ENCODE measurements around the gene SS18L1. TPM values are rescaled to one million over a fixed set of nuclear protein-coding genes. Genes with fewer than 3 reads are reported as not detected.

The SS18L1 gene
- total RNA-seq, 1 donor from 2014 or later, result 17.1 TPM

DNA sequence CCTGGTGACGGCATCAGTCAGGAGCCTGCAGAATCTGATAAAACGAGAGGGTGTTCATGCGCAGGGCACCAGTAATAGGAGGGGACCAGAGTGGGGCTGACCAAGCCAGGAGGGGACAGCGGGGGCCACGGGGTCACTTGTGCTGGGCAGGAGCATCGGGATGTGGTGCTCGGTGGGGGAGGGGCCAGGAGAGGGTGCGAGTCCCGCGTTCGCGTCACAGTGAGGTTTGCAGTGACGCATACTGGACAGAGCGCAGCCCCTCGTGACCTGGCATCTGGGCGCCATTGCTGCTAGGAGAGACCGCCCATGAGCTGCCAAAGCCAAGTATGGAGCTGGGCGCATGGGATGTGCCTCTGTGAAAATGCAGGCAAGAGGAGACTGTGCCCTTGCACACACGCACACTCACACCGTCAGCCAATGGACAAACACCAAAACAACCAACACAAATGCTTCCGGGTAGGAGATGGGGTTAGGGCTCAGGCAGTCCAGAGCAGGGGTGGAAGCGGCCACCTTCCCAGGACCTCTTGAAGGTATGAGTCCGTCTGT, 25.4 kb downstream of the SS18L1 start:
- DNase-seq (ENCODE audit: extremely low read depth, low read depth, low spot score), result no peak

DNA sequence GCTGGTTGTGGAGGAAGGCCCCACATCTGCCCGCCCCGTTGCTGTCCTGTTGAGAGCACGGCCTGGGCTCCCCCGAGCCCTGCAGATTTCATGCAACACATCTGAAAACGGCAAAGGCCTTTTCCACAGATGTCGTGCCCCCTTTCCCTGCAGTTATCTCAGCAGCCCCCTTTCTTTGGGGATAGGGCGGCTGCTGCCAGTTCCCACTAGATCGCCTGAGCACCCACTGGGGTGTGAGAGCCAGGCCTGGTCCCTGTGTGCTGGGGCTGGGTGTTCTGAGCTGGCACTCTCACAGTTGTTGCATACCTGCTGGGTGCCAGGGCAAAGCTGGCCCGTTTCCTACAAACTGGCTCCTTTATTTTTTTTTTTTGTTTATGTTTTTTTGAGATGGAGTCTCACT, 27.0 kb downstream of the SS18L1 start:
- no peak for DNase-seq (ENCODE audit: extremely low read depth, low read depth, low spot score)

- DNase-seq (ENCODE audit: extremely low read depth, low read depth, low spot score), result no peak
Observed at GRCh38 chr20:62171245-62171644, 27.7 kb downstream of the SS18L1 start.

DNA sequence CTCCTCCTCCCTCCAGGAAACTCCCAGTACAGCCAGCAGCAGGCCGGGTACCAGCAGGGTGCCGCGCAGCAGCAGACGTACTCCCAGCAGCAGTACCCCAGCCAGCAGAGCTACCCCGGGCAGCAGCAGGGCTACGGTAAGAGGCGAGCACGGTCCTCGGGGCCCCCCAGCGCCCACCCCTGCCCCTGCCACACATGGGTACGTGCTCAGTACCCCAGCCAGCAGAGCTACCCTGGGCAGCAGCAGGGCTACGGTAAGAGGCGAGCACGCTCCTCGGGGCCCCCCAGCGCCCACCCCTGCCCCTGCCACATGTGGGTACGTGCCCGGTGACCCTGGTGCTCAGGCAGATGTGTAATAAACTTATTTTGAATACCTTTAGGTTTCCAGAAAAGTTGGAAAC, 29.1 kb downstream of the SS18L1 start:
- DNase-seq (ENCODE audit: extremely low read depth, low read depth, low spot score), result no peak

DNA sequence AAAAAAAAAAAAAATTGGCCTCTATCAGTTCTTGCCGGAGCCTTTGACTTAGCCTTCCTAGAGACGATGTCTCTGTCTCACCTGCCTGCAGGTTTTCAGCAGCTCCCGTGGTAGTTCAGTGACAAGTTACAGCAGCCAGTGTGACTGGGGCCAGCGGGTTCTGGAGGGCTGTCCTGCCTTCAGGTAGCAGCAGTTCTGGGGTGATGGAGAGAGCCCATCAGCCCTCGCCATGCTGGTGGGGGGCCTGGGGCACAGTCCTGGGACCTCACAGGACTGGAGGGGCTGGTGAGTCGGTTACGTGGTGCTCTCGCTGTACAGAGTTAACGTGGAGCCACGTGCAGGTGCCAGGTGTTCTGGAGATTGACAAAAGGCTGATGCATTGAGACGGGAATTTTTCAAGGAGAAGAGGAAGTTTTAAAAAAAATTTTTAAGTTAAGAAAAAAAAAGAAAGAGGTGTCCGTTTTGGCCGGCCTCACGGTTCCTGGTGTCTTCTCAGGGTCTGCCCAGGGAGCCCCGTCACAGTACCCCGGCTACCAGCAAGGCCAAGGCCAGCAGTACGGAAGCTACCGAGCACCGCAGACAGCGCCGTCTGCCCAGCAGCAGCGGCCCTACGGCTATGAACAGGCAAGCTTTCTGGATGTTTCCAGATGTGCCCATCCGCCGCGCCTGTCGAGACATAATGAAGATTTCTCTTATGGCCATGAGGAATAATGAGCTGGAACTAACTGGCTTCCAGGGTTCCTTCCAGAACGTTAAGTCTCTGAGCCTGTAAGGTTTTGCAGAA, 30.6 kb downstream of the SS18L1 start:
- DNase-seq (ENCODE audit: extremely low read depth, low read depth, low spot score), result no peak

- no peak for DNase-seq (ENCODE audit: extremely low read depth, low read depth, low spot score)
Observed at GRCh38 chr20:62174870-62175624, 31.5 kb downstream of the SS18L1 start.

DNA sequence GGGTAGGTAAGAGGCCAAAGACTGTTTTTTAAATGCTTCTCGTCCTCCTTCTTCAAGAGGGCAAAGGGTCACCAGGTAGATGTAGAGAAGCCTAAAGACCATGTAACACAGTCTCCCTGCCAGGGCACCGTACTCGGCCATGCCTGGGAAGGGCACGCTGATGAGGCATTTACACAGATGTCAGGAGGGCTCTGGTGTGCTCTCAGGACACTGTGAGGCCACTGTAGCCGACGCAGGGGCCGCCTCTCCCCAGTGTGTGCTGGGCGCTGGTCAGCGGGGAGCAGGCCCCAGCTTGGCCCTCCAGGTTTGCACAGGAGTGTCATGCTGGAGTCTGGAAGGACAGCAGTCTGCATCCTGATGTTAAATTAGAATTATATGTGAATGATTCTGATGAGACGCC, 32.1 kb downstream of the SS18L1 start:
- DNase-seq (ENCODE audit: extremely low read depth, low read depth, low spot score), result no peak

DNA sequence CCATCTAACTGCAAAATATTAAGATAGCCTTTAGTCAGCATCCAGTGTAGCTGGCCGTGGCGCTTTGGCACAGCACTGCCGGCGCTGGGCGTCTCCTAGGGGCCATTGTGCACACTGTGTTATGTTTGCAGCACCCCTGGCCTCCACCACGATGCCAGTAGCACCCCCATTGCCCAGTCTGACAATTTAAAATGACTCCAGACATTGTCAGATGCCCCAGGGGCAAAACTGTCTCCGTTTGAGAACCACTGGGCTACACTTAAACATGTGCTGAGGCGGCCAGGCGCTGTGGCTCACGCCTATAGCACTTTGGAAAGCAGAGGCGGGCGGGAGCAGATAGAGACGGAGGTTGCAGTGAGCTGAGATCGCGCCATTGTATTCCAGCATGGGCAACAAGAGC, 33.3 kb downstream of the SS18L1 start:
- no peak for DNase-seq (ENCODE audit: extremely low read depth, low read depth, low spot score)

GRCh38 chr20:62177307-62177706, 33.7 kb downstream of the SS18L1 start:
- no peak for DNase-seq (ENCODE audit: extremely low read depth, low read depth, low spot score)

DNA sequence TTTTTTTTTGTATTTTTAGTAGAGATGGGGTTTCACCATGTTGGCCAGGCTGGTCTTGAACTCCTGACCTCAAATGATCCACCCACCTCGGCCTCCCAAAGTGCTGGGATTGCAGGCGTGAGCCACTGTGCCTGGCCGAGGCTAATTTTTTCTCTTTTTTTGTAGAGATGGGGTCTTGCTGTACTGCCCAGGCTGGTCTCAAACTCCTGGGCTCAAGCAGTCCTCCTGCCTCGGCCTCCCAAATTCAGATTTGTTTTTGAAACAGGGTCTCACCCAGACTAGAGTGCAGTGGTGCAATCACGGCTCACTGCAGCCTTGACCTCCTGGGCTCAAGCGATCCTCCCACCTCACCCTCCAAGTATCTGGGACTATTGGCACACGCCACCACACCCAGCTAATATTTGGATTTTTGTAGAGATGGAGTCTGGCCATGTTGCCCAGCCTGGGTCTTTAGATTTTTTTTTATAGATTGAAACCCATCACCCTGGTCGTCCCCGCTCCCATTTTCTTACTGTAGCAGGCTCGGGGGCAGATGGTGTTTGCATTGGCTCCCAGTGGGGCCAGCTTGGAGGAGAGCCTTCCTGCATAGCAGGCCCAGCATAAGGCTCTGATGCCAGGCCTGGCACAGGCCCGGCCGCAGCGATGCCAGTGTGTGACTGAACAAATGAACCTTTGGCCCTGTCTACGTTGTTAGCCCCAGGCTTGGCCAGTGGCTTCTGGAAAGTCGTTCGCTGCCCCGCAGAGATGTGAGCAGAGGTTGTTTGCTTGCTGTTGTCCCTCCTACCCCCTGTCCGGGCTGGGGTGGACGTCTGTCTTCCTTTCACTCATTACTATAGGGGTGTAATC, 35.0 kb downstream of the SS18L1 start:
- DNase-seq (ENCODE audit: extremely low read depth, low read depth, low spot score), result no peak

DNA sequence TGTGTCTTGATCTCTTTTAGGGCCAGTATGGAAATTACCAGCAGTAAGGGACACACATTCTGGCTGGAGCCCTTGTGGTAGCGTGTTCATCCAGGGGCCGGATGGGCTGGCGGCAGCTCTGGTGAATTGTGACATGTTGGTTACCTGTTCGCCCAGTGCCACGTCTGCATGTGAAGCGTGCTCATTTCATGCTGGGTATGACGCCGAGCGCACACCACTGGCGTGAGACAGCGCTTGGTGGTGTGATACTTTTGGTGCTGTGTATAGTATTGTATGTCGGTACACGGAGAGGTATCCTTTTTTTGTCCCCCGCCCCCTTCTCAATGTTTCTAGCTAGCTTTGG, 35.6 kb downstream of the SS18L1 start:
- DNase-seq (ENCODE audit: extremely low read depth, low read depth, low spot score), result no peak

DNA sequence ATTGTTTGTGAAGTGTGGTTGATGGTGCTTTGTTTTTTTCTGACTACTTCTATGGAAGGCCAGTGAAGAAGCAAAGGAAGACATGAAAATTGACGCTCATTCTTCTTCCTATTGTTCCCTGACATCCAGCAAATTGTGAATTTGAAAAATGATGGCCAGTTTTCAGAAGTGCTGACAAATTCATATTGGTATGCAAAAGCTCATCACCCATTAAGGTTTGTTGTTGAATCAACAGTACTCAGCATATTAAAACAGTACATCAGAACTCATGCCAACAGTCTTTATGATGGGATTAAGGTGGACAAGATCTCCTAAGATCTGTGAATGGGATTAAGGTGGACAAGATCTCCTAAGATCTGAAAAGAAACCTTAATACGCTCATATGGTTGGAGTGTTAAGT, 38.2 kb downstream of the SS18L1 start:
- no peak for DNase-seq (ENCODE audit: extremely low read depth, low read depth, low spot score)

DNA sequence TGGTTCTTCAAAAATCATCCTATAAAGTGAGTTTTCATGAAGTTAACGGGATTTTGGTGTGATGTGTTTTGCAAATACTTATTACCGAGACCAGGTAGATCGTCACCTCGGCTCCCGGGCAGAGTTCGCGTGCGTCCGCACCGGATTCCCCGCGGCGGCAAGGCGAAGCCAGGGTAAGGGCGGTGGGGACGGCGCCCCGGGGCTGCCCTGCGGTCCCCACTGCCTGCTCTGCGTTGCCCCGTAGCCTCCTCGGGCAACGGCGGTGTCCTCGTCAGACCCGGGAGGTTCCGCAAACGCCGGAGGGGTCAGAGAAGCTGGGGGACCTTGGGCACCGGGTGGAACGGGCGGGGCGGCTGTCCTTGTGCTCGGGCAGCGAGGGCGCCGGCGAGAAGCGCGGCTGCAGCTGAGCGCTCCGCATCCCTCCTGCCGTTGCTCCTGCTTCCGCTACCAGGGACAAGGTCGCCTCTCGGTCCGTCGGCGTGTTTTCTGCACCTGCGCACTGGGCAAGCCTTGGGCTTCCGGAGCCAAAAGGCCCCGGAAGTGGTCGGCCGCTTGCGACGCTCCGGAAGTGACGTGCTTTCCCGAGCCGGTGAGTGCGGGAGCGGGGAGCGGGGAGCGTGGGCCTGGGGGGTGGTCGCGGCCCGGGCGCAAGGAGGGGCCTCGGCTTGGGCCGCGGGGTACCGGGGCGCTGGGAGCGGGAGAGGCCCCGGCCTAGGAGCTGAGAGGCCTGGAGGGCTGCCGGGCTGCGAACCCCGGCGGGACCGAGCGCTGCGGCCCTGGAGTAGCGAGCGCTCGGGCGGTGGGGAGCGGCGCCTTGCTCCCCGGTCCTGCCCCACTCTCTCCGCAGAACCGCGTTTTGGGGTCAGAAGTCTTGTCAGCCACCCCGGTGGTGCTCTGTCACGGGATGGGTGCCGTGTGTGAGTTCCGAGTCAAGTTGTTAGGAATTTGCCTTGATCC, 39.2 kb downstream of the SS18L1 start, which contains the start of gene MTG2:
Gene MTG2 (plus strand): TSS at position 560 of the 957 bp plus-strand sequence. CDS start 10,393 bp downstream, outside the sequence.
- no peak for DNase-seq (ENCODE audit: extremely low read depth, low read depth, low spot score)

DNA sequence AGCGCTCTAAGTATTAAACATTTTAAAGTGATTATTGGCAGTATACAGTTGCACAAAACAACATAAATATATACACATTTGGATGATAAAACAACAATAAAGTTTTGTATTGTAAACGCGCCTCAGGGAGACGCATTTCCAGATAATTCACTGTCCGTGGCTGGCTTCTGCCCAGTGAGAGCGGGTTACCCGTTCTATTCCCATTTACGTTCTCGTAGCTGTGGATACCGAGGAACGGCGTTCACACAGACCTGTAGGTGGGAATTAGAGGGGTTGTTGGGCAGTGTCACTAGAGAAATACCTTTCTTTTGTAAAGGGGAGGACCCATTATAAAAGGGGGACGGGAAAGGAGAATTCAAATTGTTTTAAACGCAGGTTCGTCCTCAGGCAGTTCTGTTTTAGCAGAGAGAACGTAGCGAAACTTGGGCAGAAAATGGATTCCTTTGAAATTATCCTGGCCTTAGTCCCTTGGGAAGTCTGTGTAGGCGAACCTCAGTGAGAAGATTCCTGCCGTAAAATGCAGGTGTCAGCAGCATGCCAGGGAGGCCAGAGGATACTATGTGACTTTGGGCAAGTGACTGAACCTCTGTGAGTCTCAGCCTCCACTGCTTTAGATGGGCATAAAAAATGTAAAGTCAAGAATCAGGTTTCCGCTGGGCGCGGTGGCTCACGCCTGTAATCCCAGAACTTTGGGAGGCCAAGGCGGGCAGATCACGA, 40.0 kb downstream of the SS18L1 start:
- DNase-seq (ENCODE audit: extremely low read depth, low read depth, low spot score), result no peak

DNA sequence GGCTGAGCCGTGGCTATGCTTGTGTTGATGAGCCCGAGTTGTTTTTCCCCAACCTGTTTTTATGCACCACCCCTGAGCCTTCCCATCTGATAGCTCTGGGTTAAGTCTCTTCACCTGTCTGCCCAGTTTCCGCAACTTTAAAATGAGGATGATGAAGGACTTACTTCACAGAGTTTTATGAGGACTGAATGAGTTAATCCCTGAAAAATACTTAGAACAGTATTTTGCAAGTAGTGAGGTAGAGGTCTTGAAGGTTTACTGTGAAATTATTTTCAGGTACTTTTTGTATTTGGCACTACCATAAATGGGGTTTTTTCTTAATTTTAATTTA, 42.5 kb downstream of the SS18L1 start:
- no peak for DNase-seq (ENCODE audit: extremely low read depth, low read depth, low spot score)

DNA sequence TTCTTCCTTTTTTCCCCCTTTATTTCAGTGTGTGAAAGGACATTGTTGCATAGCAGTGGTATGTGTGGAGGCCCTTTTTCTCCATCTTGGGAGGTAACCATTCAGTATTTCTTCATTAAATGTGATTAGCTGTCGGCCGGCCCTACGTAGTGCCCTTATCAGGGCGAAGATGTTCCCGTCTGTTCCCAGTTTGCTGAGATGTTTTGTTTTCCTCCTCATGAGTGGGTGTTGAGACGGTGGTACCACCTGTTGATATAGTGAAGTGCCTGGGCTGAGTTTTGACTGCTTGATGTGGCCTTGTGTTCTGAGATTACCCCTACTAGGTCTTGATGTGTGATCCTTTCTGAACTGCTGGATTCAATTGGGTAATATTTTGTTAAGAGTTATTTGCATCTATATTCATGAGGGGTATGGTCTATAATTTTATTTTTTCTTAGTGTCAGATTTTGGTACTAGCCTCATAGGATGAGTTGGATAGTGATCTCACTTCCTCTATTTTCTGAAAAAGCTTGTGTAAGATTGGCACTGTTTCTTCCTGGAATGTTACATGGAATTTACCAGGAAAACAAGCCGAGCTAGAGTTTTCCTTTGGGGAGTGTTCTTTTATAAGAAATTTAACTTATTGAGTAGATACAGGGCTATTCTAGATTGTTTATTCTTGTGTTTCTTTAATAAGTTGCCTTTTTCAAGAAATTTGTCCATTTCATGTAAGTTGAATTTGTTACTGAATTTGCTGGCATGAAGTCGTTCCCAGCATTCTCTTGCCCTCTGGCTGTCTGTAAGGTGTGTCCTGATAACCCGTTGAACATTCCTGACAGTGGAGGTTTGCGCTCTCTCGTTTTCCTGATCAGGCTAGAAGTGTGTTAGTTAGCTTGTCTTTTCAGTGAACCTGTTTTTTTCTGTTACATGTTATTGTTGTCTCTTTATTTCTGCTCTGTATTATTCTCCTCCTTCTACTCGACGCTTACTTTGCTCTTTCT, 43.6 kb downstream of the SS18L1 start:
- no peak for DNase-seq (ENCODE audit: extremely low read depth, low read depth, low spot score)

- no peak for DNase-seq (ENCODE audit: extremely low read depth, low read depth, low spot score)
Observed at GRCh38 chr20:62190639-62191411, 47.3 kb downstream of the SS18L1 start.

All from glomerular endothelial cell (primary cell).